Calu3 (cell line): Measurements from ENCODE around the gene HTRA1. TPM values are rescaled to one million over a fixed set of nuclear protein-coding genes. Genes with fewer than 3 reads are reported as not detected.
A peak's percentile ranks its signal among the peaks of the same experiment; 100 is the strongest.

Source experiments
- BruUV-seq: library from RNA; stranded (reverse); fragments of 400-500 nt; replicated peaks from 2 replicates; lab custom pipeline; 2021; lab: Mats Ljungman, UMichigan
- CTCF ChIA-PET: fragments of 300-600 bp; sonication (Branson Sonifier 250); formaldehyde crosslinking; loops from one replicate; lab custom pipeline; 2022; ENCODE audit warnings: antibody characterized with exemption; lab: Charles Lee
- DNase-seq: peaks from one replicate; pipeline ENCODE4 v3.0.0; 2022
- H3K27ac Mint-ChIP-seq: one replicate; pipeline ENCODE4 v1.8.0; 2022; ENCODE audit warnings: mixed read lengths; ENCODE audit not compliant: unreplicated experiment
- H3K27me3 Mint-ChIP-seq: one replicate; pipeline ENCODE4 v1.8.0; 2022; ENCODE audit warnings: mixed read lengths; ENCODE audit not compliant: unreplicated experiment
- H3K36me3 Mint-ChIP-seq: one replicate; pipeline ENCODE4 v1.8.0; 2022; ENCODE audit warnings: mild to moderate bottlenecking, moderate library complexity, mixed read lengths; ENCODE audit not compliant: insufficient read depth, unreplicated experiment
- H3K4me1 Mint-ChIP-seq: one replicate; pipeline ENCODE4 v1.8.0; 2022; ENCODE audit warnings: mild to moderate bottlenecking, low read depth, mixed read lengths; ENCODE audit not compliant: unreplicated experiment
- H3K4me3 Mint-ChIP-seq: one replicate; pipeline ENCODE4 v1.8.0; 2022; ENCODE audit warnings: mild to moderate bottlenecking, low read depth, moderate library complexity, mixed read lengths; ENCODE audit not compliant: unreplicated experiment
- H3K9me3 Mint-ChIP-seq: one replicate; pipeline ENCODE4 v1.8.0; 2022; ENCODE audit warnings: low read depth, mixed read lengths; ENCODE audit not compliant: unreplicated experiment
- CTCF ChIP-seq: fragments of 200-600 bp; IDR thresholded peaks from one replicate; pipeline ENCODE4 v1.8.0; 2022; ENCODE audit warnings: antibody characterized with exemption; ENCODE audit not compliant: unreplicated experiment
- intact Hi-C: fragments of 100-400 bp; cut with micrococcal nuclease; formaldehyde crosslinking; loops from one replicate; pipeline ENCODE4 v1.10.0; 2022; ENCODE audit not compliant: unreplicated experiment
- total RNA-seq: library from RNA; stranded (reverse); gene quantifications from 2 replicates; pipeline ENCODE4 v1.2.3, GENCODE V29; 2022

The HTRA1 gene
- total RNA-seq, 1 experiment from 2014 or later, result 1.3 TPM

- DNase-seq, result no peak
- CTCF ChIA-PET, result no interaction called here
- Mint-ChIP-seq H3K36me3 (no peaks in the 10 kb centered on the region), H3K27me3 (peaks cover 46% of the 10 kb centered on the region), H3K4me1 (no peaks in the 10 kb centered on the region), H3K27ac (no peak overlapping the region), H3K9me3 (no peaks in the 10 kb centered on the region), H3K4me3 (no peak overlapping the region)
- no TSS peak for BruUV-seq
- TF ChIP-seq CTCF, result no peak
- intact Hi-C loops, result loop anchor here (1.0 kb wide), 1 partner anchor 40 kb away; no protein-coding TSS in a partner anchor
These were observed 63.5 kb downstream of the HTRA1 start for GRCh38 chr10:122524811-122525210.

DNA sequence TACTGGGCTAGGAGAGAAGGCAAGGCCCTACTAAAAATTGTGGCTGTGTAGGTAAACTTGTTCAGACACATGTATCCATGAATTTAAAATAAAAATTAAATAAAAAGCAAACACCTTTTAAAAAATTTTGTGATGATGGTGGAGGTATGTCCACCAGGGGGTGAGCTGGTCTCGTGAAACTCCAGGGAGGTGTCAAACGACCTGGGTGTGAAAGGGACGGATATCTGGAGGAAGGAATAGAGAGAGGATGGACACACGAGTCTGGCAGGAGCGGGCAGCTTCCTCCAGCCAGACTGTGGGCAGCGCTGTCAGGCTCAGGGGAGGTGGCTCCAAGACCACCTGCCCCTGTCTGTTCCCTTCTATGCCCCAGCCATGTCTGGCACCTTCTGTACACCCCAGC is 64.4 kb downstream of the HTRA1 start:
- Mint-ChIP-seq H3K4me1 (no peaks in the 10 kb centered on the region), H3K36me3 (no peaks in the 10 kb centered on the region), H3K4me3 (no peak overlapping the region), H3K27ac (no peak overlapping the region), H3K27me3 (peaks cover 46% of the 10 kb centered on the region), H3K9me3 (no peaks in the 10 kb centered on the region)
- peak; percentile 53 for TF ChIP-seq CTCF
- peak; percentile 57 for DNase-seq
- BruUV-seq, result no TSS peak
- intact Hi-C loops, result loop anchor here (1.0 to 2.0 kb wide), 2 partner anchors 40 to 177 kb away; no protein-coding TSS in a partner anchor
- CTCF ChIA-PET, result interaction anchor here (1.0 kb wide), 1 partner anchor 40 kb away, joined by 3 read pairs; no protein-coding TSS in a partner anchor

DNA sequence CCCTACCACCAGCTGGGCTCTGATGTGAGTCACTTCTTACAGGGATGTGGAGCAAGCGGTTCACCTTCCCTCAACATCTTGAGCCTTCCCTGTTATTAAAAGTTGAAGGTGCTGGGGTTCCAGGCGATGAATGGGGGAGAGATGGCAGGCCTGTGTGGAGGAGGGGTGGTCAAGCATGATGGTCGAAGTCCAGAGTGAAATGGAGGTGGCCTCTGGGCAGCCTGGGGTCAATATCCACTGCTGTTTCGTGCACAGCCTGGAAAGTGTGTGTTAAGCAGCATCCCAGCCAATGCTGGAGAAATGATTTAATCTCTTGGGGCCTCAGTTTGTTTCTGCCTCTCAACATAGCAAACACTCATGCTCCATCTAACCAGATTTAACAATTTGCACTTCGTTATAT is 65.5 kb downstream of the HTRA1 start:
- H3K9me3 Mint-ChIP-seq, result no peaks in the 10 kb centered on the region
- CTCF ChIA-PET, result no interaction called here
- intact Hi-C loops, result loop anchor here (2.0 kb wide), 1 partner anchor 176 kb away; no protein-coding TSS in a partner anchor
- no peak overlapping the region for H3K4me3 Mint-ChIP-seq
- TF ChIP-seq CTCF, result no peak
- no peak for DNase-seq
- H3K4me1 Mint-ChIP-seq, result peaks cover 7% of the 10 kb centered on the region
- H3K27me3 Mint-ChIP-seq, result peaks cover 38% of the 10 kb centered on the region
- no TSS peak for BruUV-seq
- H3K27ac Mint-ChIP-seq, result no peak overlapping the region
- H3K36me3 Mint-ChIP-seq, result no peaks in the 10 kb centered on the region

DNA sequence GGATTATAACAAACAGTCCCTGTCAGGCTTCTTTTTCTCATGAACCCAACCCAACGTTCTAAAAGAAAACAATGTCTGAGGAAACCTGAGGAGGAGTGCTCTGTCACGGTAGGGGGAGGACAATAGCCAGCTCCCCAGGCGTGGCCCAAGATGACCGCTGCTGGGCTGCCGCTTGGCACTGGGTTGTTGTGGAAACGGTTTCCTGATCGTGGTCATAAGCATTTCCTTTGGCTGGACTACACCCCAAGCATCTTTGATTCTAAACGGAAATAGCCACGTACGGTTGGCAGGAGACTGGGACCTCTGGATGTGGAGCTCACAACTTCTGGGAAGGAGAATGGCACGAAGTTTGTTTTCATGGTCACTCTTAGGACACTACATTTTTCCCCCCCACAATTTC is 68.8 kb downstream of the HTRA1 start:
- no peak for DNase-seq
- Mint-ChIP-seq H3K4me1 (peaks cover 16% of the 10 kb centered on the region), H3K4me3 (no peak overlapping the region), H3K36me3 (no peaks in the 10 kb centered on the region), H3K27ac (no peak overlapping the region), H3K27me3 (peaks cover 5% of the 10 kb centered on the region), H3K9me3 (no peaks in the 10 kb centered on the region)
- intact Hi-C loops, result no loop called here
- TF ChIP-seq CTCF, result no peak
- no TSS peak for BruUV-seq
- CTCF ChIA-PET, result interaction anchor here (0.6 kb wide), 1 partner anchor 545 kb away, joined by 3 read pairs; no protein-coding TSS in a partner anchor
